A549 (cell line): ENCODE measurements around the gene MFNG. TPM values are rescaled to one million over a fixed set of nuclear protein-coding genes. Genes with fewer than 3 reads are reported as not detected.

Experiments used
- ATAC-seq, 2 experiments: fragments of 200-7000 bp in 1 of 2; fragments of >200 bp in 1 of 2; cut with Nextera tagmentation in 1 of 2; cut with Tn5 transposase in 1 of 2; 3 replicates each; pipeline versions ENCODE4 v1.8.0 to v1.9.1; 2018 to 2020; ENCODE audit warnings: mild to moderate bottlenecking in 1 of 2, moderate library complexity in 1 of 2
- CTCF ChIA-PET: fragments of 300-600 bp; sonication (Branson Sonifier 250); formaldehyde crosslinking; extraction: SDS; loops from one replicate; lab custom pipeline; 2021; ENCODE audit warnings: antibody characterized with exemption, inconsistent platforms; lab: Yijun Ruan, JAX
- POLR2A ChIA-PET: fragments of 350-600 bp; formaldehyde crosslinking; extraction: SDS; loops from one replicate; lab custom pipeline; 2021; ENCODE audit warnings: antibody characterized with exemption, inconsistent platforms; lab: Yijun Ruan, JAX
- DNase-seq, 2 experiments: peaks; one replicate each; pipeline versions ENCODE4 v3.0.0 to v3.0.0-alpha.2; 2011 to 2016; ENCODE audit warnings: low read depth in 1 of 2, low spot score in 1 of 2
- FAIRE-seq: peaks from 2 replicates; lab custom pipeline; 2011; peaks lifted over from hg19 to GRCh38; lab: Jason Lieb, UNC
- H3K27ac ChIP-seq, 2 experiments: fragments of >200 bp; sonication (Bioruptor Twin); formaldehyde crosslinking; 3 replicates each; pipeline ENCODE4 v1.5.1; 2016 to 2017
- H3K4me1 ChIP-seq: fragments of >200 bp; sonication (Bioruptor Twin); formaldehyde crosslinking; 3 replicates; pipeline ENCODE4 v1.6.1; 2016
- H3K4me2 ChIP-seq: fragments of >200 bp; sonication (Bioruptor Twin); formaldehyde crosslinking; 3 replicates; pipeline ENCODE4 v1.6.1; 2016
- H3K4me3 ChIP-seq: fragments of >200 bp; sonication (Bioruptor Twin); formaldehyde crosslinking; 3 replicates; pipeline ENCODE4 v1.5.1; 2016
- H3K9me3 ChIP-seq: fragments of >200 bp; sonication (Bioruptor Twin); formaldehyde crosslinking; 3 replicates; pipeline ENCODE4 v1.6.1; 2016
- BHLHE40 ChIP-seq: IDR thresholded peaks from 2 replicates; pipeline ENCODE4 v1.6.1; 2012; ENCODE audit warnings: low read depth, low read length, inconsistent platforms
- CHD2 ChIP-seq: fragments of 150-350 bp; IDR thresholded peaks from 2 replicates; pipeline ENCODE4 v1.6.1; 2014; ENCODE audit warnings: low read length; ENCODE audit not compliant: partially characterized antibody
- FOSB ChIP-seq: fragments of 250-450 bp; sonication (Bioruptor Pico); IDR thresholded peaks from 2 replicates; pipeline ENCODE4 v1.5.0; 2020; ENCODE audit warnings: mild to moderate bottlenecking, moderate library complexity
- FOSL2 ChIP-seq, 2 experiments: fragments of 450-650 bp in 1 of 2; fragments of >200 bp in 1 of 2; sonication (Bioruptor Twin) in 1 of 2; formaldehyde crosslinking; IDR thresholded peaks; 2 replicates each; pipeline versions ENCODE4 v1.5.0 to v1.6.1; 2016 to 2020; ENCODE audit warnings: mild to moderate bottlenecking in 1 of 2, moderate library complexity in 1 of 2
- FOXS1 ChIP-seq: fragments of 250-450 bp; sonication (Bioruptor Pico); IDR thresholded peaks from 2 replicates; pipeline ENCODE4 v1.5.0; 2020; ENCODE audit warnings: mild to moderate bottlenecking, moderate library complexity
- GATA3 ChIP-seq: IDR thresholded peaks from 2 replicates; pipeline ENCODE4 v1.6.1; 2012; ENCODE audit warnings: borderline replicate concordance
- HDAC2 ChIP-seq: fragments of 200-600 bp; sonication (generic); IDR thresholded peaks from 2 replicates; pipeline ENCODE4 v1.6.1; 2016
- HOXB13 ChIP-seq: fragments of 250-450 bp; sonication (Bioruptor Pico); IDR thresholded peaks from 2 replicates; pipeline ENCODE4 v1.5.0; 2020; ENCODE audit warnings: low read depth, mild to moderate bottlenecking, moderate library complexity
- NR3C1 ChIP-seq: fragments of >200 bp; sonication (Bioruptor Twin); formaldehyde crosslinking; IDR thresholded peaks from 3 replicates; pipeline ENCODE4 v1.6.1; 2017
- POLR2A ChIP-seq: IDR thresholded peaks from 2 replicates; pipeline ENCODE4 v1.6.1; 2012; ENCODE audit warnings: mild to moderate bottlenecking, low read length
- RFX5 ChIP-seq: fragments of 450-650 bp; IDR thresholded peaks from 2 replicates; pipeline ENCODE4 v1.7.1; 2014; ENCODE audit warnings: antibody characterized with exemption, mild to moderate bottlenecking, moderate library complexity
- TFCP2L1 ChIP-seq: fragments of 250-450 bp; sonication (Bioruptor Pico); IDR thresholded peaks from 2 replicates; pipeline ENCODE4 v1.5.0; 2021; ENCODE audit warnings: mild to moderate bottlenecking
- TP53 ChIP-seq: fragments of 250-450 bp; sonication (Bioruptor Pico); IDR thresholded peaks from 2 replicates; pipeline ENCODE4 v1.5.0; 2021; ENCODE audit warnings: mild to moderate bottlenecking, moderate library complexity
- ZSCAN20 ChIP-seq: fragments of 250-450 bp; sonication (Bioruptor Pico); IDR thresholded peaks from 2 replicates; pipeline ENCODE4 v1.8.0; 2022; ENCODE audit warnings: mild to moderate bottlenecking, moderate library complexity
- WGBS: methylation state at CpG from one replicate; pipeline ENCODE4 v1.1.6; 2017; ENCODE audit errors: missing lambda C conversion rate; 5-methylcytosine and 5-hydroxymethylcytosine counted together
- polyA plus RNA-seq, 4 experiments: library from polyadenylated mRNA; depleted of rRNA in 3 of 4; stranded (reverse); fragments of >200 nt; fragmentation: RNase III in 1 of 4; extraction: RNeasy Plus Mini Kit Qiagen cat#74134 plus additional on column Dnase treatment in 1 of 4; gene quantifications; 2 replicates in 3 of 4; 3 replicates in 1 of 4; pipeline ENCODE4 v1.2.3, GENCODE V29; 2011 to 2017
- TF ChIP-seq, protein P1 (sequence below): fragments of 200-600 bp; sonication (generic); IDR thresholded peaks from 2 replicates; pipeline ENCODE4 v1.6.1; 2016; ENCODE audit warnings: antibody characterized with exemption, mild to moderate bottlenecking, moderate library complexity
- TF ChIP-seq, protein P2 (sequence below): fragments of 150-350 bp; IDR thresholded peaks from 2 replicates; pipeline ENCODE4 v1.6.1; 2014; ENCODE audit warnings: low read depth, mild to moderate bottlenecking, low read length
- TF ChIP-seq, protein P3 (sequence below): fragments of >200 bp; sonication (Bioruptor Twin); formaldehyde crosslinking; IDR thresholded peaks from 3 replicates; pipeline ENCODE4 v1.6.1; 2016

MFNG gene
- polyA plus RNA-seq, 2 of the 4 experiments (the other 2 are of a cell fraction): 1.2 to 1.8 TPM

DNA sequence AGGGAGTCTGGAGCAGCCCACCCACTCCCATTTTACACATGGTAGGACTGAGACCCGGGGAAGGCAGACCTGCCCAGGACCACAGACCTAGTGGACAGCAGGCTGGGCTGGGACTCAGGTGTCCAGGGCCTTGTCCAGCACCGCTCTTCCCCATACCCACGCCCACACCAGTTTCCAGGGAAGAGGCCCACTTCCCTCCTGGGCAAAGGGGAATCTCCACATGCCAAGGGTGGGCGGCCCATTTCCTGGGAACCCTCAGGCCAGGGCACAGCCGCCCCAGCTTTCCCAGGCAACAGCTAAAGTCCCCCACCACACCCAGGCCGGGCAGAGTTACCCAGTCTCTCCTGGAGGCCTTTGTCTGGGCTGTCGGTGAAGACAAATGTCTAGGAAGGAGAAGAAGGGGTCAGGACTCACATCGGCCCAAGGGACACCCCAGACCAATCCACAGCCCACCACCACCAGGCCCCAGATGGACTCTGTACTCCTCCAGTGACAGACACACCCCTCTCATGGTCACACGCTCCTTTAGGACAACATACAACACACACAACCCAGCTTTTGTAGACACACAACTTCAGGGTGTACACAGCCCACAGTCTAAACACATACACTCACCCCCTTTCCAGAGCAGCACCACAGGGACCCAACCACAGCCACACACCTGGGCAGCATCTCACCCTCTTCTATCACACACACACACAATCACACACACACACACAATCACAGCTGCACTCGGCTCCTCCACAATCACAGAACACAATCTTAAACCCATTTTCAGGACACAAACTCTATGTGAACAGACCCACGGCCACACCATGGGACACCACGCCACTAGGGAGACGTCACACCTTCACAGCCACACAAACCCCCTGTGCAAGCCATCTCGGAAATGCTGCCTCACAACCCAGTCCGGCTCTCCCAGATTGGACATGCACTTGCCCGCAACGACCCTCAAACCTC is 5.5 kb downstream of the MFNG start (continued):
- TF ChIP-seq, protein P1, sequence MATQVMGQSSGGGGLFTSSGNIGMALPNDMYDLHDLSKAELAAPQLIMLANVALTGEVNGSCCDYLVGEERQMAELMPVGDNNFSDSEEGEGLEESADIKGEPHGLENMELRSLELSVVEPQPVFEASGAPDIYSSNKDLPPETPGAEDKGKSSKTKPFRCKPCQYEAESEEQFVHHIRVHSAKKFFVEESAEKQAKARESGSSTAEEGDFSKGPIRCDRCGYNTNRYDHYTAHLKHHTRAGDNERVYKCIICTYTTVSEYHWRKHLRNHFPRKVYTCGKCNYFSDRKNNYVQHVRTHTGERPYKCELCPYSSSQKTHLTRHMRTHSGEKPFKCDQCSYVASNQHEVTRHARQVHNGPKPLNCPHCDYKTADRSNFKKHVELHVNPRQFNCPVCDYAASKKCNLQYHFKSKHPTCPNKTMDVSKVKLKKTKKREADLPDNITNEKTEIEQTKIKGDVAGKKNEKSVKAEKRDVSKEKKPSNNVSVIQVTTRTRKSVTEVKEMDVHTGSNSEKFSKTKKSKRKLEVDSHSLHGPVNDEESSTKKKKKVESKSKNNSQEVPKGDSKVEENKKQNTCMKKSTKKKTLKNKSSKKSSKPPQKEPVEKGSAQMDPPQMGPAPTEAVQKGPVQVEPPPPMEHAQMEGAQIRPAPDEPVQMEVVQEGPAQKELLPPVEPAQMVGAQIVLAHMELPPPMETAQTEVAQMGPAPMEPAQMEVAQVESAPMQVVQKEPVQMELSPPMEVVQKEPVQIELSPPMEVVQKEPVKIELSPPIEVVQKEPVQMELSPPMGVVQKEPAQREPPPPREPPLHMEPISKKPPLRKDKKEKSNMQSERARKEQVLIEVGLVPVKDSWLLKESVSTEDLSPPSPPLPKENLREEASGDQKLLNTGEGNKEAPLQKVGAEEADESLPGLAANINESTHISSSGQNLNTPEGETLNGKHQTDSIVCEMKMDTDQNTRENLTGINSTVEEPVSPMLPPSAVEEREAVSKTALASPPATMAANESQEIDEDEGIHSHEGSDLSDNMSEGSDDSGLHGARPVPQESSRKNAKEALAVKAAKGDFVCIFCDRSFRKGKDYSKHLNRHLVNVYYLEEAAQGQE: no peak

DNA sequence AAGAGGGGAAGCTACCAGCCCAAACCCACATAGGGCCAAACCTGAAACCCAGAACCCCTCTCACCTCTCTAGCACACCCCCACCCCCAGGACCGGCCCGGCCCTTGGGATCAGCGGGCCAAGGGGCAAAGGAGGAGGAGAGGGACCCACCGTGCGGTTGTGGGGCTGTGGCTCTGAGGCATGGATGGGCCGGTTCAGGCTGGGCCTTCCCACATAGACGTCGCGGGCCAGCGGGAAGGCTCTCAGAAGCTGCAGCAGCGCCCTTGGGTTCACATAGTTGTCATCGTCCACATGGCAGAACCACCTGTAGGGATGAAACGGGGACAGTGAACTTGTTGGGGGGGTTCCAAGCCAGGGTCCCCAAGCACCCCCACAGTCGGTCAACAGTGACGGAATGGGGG is 7.0 kb downstream of the MFNG start:
- peaks cover 6% of the 10 kb centered on the region; the same call in 1 of the 3 replicates for H3K4me1 ChIP-seq
- no peak for FAIRE-seq
- 89% methylated on average over 14 of the region's 15 CpGs for WGBS
- no peak overlapping the region for H3K4me3 ChIP-seq
- H3K27ac ChIP-seq: no peak overlapping the region
- ChIA-PET CTCF (interaction anchor here (0.9 to 1.7 kb wide), 3 partner anchors 17 to 163 kb away, joined by 3 to 4 read pairs (median 4); no protein-coding TSS in a partner anchor), POLR2A (no interaction called here)
- no peak for ATAC-seq
- no peak for DNase-seq
- TF ChIP-seq, protein P2, sequence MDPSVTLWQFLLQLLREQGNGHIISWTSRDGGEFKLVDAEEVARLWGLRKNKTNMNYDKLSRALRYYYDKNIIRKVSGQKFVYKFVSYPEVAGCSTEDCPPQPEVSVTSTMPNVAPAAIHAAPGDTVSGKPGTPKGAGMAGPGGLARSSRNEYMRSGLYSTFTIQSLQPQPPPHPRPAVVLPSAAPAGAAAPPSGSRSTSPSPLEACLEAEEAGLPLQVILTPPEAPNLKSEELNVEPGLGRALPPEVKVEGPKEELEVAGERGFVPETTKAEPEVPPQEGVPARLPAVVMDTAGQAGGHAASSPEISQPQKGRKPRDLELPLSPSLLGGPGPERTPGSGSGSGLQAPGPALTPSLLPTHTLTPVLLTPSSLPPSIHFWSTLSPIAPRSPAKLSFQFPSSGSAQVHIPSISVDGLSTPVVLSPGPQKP: no peak
- no peak for TF ChIP-seq HDAC2
- TF ChIP-seq RFX5: no peak
- TF ChIP-seq TP53 (CRISPR knock-in tag): no peak
- no peak for TF ChIP-seq CHD2
- H3K4me2 ChIP-seq: no peak overlapping the region
- H3K9me3 ChIP-seq: no peaks in the 10 kb centered on the region

DNA sequence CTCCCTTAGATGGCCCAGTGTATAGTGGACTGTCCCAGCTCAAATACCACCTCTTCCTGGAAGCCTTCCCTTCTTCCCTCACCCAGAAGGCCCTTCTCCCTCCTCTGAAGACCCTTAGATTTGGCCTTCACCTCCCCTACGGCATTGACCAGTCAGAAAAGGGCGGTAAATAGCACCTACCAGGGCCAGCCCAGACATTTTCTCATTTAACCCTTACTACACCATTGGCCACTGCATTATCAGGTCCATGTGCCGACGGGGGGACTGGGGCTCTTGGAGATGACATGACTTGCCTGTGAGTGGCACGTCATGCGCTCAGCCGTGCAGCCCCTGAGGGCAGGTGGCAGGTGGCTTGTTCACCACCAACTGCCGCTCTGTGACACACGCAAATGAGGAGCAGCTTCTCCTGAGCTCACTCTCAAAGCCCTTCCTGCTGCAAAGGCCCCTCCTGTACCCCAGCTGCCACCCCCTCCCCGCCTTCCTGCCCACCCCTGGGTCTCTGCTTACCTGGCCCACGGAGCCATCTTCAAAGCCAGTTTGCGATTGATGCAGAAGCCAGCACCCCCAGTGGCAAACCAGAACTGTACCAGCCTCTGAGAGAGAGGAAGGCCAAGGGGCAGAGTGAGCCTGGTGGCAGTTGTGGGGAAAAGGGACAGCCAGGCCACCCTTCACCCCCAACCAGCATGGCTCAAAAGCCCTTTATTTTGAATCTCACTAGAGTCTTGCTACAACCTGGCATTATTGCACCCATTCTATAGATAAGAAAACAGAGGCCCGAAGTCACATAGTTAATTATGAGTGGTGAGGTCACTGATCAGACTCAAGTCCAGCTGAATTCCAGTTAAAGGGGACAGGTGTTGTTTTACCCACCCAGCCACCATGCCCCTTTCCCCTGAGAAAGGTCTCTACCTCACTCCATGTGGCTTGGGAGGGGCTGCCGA is 9.5 kb downstream of the MFNG start:
- Histone ChIP-seq H3K9me3 (no peaks in the 10 kb centered on the region), H3K27ac (no peak overlapping the region), H3K4me2 (no peak overlapping the region), H3K4me1 (no peaks in the 10 kb centered on the region), H3K4me3 (no peak overlapping the region)
- ChIA-PET CTCF (interaction anchor here (0.5 to 0.7 kb wide), 2 partner anchors 15 to 1857 kb away, joined by 3 read pairs; no protein-coding TSS in a partner anchor), POLR2A (no interaction called here)
- DNase-seq (no peak), FAIRE-seq (no peak), ATAC-seq (no peak)
- 85% methylated on average over 10 of the region's 14 CpGs for WGBS
- TF ChIP-seq FOXS1 (CRISPR knock-in tag) (no peak), ZSCAN20 (no peak), HOXB13 (CRISPR knock-in tag) (no peak), GATA3 (no peak), NR3C1 (no peak), FOSL2 (IDR thresholded peaks at IDR 0.05) (no peak), FOSL2 (CRISPR knock-in tag; IDR thresholded peaks at IDR 0.05) (no peak), FOSB (CRISPR knock-in tag) (no peak), POLR2A (no peak), CHD2 (no peak), TFCP2L1 (CRISPR knock-in tag) (no peak), BHLHE40 (no peak)
- TF ChIP-seq, protein P3, sequence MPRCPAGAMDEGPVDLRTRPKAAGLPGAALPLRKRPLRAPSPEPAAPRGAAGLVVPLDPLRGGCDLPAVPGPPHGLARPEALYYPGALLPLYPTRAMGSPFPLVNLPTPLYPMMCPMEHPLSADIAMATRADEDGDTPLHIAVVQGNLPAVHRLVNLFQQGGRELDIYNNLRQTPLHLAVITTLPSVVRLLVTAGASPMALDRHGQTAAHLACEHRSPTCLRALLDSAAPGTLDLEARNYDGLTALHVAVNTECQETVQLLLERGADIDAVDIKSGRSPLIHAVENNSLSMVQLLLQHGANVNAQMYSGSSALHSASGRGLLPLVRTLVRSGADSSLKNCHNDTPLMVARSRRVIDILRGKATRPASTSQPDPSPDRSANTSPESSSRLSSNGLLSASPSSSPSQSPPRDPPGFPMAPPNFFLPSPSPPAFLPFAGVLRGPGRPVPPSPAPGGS: no peak
